Bronchial epithelial cell (primary cell): ENCODE data around the gene IRF4. TPM values are rescaled to one million over a fixed set of nuclear protein-coding genes. Genes with fewer than 3 reads are reported as not detected.

Experiments
- DNase-seq: peaks from one replicate; pipeline ENCODE4 v3.0.0-alpha.2; 2010; ENCODE audit warnings: low read depth
- FAIRE-seq: peaks from 2 replicates; lab custom pipeline; 2011; peaks lifted over from hg19 to GRCh38; lab: Jason Lieb, UNC
- H3K27me3 ChIP-seq: 2 replicates; pipeline ENCODE4 v1.5.1; 2011; ENCODE audit warnings: low read length; ENCODE audit not compliant: control insufficient read depth, insufficient read depth
- H3K36me3 ChIP-seq: 2 replicates; pipeline ENCODE4 v1.5.1; 2011; ENCODE audit warnings: low read length; ENCODE audit not compliant: control insufficient read depth, insufficient read depth
- H3K4me3 ChIP-seq: 2 replicates; pipeline ENCODE4 v1.5.1; 2011; ENCODE audit warnings: mild to moderate bottlenecking, low read depth, low read length, control low read depth
- total RNA-seq: library from RNA; depleted of rRNA; stranded (reverse); fragments of >200 nt; gene quantifications from 2 replicates; pipeline ENCODE4 v1.2.1, GENCODE V29; 2014
- TF ChIP-seq, protein P1 (sequence below): IDR thresholded peaks from 2 replicates; pipeline ENCODE4 v1.5.1; 2011; ENCODE audit warnings: mild to moderate bottlenecking, moderate library complexity, low read length, control low read depth, inconsistent platforms; ENCODE audit not compliant: insufficient read depth, severe bottlenecking

IRF4 gene
- total RNA-seq, 1 donor from 2014 or later, result not detected

DNA sequence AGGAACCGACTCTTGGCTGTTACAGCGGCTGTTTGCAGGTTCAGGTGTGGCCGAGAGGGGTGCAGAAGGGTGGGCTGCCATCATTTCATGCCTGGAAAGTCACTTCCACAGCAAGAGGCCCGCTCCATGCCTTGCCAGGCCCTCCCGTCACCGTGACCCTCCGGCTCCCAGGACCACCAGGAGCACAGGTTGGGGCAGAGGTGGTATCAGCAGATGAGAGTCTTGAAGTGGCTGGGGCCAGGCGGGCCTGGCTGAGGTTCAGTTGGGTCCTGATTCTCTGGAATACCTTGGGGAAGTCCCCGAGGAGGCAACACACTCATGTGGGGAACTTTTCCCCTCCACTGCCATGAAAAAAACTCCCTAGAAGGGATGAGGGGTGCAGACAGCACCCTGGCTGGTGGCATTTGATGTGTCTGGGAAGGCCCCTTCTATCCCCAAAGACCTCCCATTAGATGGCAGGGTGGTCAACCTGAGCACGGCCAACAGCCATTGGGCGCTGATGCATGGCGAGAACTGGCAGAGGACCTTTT lies 34.2 kb upstream of the IRF4 start:
- TF ChIP-seq, protein P1, sequence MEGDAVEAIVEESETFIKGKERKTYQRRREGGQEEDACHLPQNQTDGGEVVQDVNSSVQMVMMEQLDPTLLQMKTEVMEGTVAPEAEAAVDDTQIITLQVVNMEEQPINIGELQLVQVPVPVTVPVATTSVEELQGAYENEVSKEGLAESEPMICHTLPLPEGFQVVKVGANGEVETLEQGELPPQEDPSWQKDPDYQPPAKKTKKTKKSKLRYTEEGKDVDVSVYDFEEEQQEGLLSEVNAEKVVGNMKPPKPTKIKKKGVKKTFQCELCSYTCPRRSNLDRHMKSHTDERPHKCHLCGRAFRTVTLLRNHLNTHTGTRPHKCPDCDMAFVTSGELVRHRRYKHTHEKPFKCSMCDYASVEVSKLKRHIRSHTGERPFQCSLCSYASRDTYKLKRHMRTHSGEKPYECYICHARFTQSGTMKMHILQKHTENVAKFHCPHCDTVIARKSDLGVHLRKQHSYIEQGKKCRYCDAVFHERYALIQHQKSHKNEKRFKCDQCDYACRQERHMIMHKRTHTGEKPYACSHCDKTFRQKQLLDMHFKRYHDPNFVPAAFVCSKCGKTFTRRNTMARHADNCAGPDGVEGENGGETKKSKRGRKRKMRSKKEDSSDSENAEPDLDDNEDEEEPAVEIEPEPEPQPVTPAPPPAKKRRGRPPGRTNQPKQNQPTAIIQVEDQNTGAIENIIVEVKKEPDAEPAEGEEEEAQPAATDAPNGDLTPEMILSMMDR, result no peak
- no peak for DNase-seq
- Histone ChIP-seq H3K27me3 (no peaks in the 10 kb centered on the region), H3K36me3 (no peaks in the 10 kb centered on the region), H3K4me3 (no peak overlapping the region)
- FAIRE-seq, result no peak

DNA sequence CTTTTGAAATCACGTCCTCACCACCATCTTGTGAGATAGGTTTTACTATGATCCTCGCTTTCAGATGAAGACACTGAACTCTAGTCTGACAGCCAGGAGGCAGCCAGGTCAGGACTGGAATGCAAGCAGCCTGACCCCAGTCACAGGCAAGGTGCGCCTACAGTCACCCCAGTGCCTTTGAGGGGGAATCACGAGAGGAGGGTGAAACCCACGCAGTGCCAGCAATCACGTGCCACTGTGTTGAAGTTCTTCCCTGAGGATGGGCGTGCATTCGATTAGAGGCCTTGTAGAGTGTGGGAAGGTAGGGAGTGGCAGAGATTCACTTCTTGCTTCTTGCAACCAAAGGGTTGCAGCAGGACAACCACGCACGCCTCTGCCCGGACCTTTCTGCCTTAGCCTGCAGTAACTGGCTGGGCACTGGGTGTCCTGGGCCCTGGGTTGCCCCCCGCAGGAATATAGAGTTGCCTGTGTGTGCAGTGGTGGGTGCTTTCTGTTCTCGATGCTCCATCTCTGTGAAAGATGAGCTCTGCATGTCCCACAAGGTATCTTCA lies 33.7 kb upstream of the IRF4 start:
- peak; percentile 77 for FAIRE-seq
- Histone ChIP-seq H3K36me3 (no peaks in the 10 kb centered on the region), H3K4me3 (no peak overlapping the region), H3K27me3 (no peaks in the 10 kb centered on the region)
- DNase-seq, result no peak
- TF ChIP-seq, protein P1, result no peak

DNA sequence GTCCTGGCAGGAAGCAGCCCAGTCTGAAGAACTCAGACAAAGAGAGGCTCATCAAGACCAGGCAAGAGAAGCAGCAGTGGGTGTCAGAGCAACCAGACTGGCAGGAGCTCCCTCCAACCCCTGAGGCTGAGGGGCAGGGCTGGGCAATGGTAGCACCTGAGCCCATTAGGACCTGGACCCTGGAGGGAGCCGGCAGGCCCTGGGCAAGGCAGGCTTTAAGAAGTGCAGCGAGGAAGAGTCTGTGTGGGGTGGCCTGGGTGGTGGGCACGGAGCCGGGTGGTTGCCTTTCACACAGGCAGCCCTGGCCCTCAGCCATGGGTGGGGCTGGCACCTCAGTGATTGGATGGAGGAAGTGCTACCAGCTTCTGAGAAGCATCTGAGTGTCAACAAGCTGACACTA lies 33.1 kb upstream of the IRF4 start:
- FAIRE-seq, result no peak
- TF ChIP-seq, protein P1, result no peak
- DNase-seq, result no peak
- Histone ChIP-seq H3K27me3 (no peaks in the 10 kb centered on the region), H3K36me3 (no peaks in the 10 kb centered on the region), H3K4me3 (no peak overlapping the region)

DNA sequence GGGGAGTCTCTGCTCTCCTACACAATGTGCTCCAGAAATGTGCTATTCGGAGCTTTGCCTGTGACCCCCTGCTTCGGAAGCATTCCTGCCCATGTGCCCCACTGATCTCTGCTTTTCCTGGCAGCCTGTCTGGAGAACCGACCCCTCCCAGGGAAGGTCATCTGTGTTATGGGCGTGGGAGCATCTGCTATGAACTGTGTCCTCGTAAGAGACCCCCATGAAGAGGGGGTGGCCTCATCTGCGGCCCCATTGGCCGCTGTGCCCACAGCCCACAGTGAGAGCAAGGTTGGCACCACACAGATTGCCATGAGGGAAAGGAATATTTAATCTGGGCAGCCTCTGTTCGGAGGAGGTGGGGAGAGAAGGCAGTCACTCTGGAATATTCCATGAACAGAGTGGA lies 32.7 kb upstream of the IRF4 start:
- H3K36me3 ChIP-seq, result no peaks in the 10 kb centered on the region
- no peak overlapping the region for H3K4me3 ChIP-seq
- DNase-seq (no peak), FAIRE-seq (no peak)
- no peaks in the 10 kb centered on the region for H3K27me3 ChIP-seq
- TF ChIP-seq, protein P1, result no peak

DNA sequence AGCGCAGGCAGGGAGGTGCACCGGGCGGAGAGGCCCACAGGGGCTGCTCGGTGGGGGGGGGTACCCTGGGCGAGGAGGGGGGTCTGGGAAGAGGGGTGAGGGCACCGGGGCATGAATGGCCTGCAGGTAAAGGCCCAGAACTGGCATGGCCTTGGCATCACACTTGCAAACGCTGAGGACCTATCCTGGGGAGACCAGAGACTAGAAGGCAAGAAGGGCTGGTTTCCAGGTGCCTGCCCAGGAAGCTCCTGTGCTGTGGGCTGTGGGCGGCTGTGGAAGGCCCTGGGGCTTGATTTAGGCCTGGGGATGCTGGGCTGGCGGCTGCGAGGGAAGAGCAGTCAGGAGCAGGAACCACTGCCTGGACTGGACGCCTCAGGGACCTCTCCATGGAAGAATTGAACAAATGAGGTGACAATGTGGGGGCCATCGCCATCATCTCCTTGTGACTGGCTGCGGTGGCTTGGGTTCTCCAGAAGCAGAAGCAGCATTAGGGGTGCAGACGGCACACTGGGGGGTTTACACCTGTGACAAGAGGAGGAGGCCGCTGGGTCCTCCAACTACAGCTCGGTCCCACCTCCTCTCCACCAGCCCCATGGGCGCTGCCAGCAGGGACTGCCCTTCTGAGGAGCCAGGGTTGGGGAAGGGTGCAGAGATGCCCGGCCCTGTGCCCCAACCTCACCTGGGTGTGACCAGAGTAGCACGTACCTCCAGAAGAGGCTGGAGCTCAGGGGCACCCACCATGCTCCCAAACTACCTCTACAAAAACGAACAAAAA lies 32.1 kb upstream of the IRF4 start:
- Histone ChIP-seq H3K4me3 (no peak overlapping the region), H3K36me3 (no peaks in the 10 kb centered on the region), H3K27me3 (no peaks in the 10 kb centered on the region)
- TF ChIP-seq, protein P1, result no peak
- no peak for FAIRE-seq
- no peak for DNase-seq
